HG02798 (cell line): ENCODE data around the gene UBXN7.
"Not testable (repeated sequence)": the region's sequence is repeated elsewhere in the genome, so short reads cannot be mapped to it uniquely, and the experiment has no call there.

Experiments used
- ATAC-seq: cut with Tn5 transposase; IDR thresholded peaks from one replicate; pipeline ENCODE4 v1.9.1; 2021; ENCODE audit warnings: mild to moderate bottlenecking; ENCODE audit not compliant: unreplicated experiment, poor library complexity

The UBXN7 gene

GRCh38 chr3:196432137-196432879, at the start of gene UBXN7:
TSS of gene UBXN7 (minus strand) at chr3:196432427. CDS start at chr3:196432399, 28 bp downstream.
- peak; percentile 90 for ATAC-seq

- ATAC-seq = no peak
These were observed 45.5 kb upstream of the UBXN7 start for GRCh38 chr3:196477678-196478077.

- ATAC-seq = no peak
These were observed 40.1 kb upstream of the UBXN7 start for GRCh38 chr3:196472286-196472685.

GRCh38 chr3:196471551-196471950, 39.3 kb upstream of the UBXN7 start:
- no peak for ATAC-seq

GRCh38 chr3:196470182-196470581, 38.0 kb upstream of the UBXN7 start:
- ATAC-seq = not testable (repeated sequence)

GRCh38 chr3:196463804-196464203, 31.6 kb upstream of the UBXN7 start:
- no peak for ATAC-seq

GRCh38 chr3:196463478-196463756, 31.2 kb upstream of the UBXN7 start:
- ATAC-seq = no peak

GRCh38 chr3:196462680-196463477, 30.7 kb upstream of the UBXN7 start:
- ATAC-seq = not testable (repeated sequence)

- no peak for ATAC-seq
These were observed 25.8 kb upstream of the UBXN7 start for GRCh38 chr3:196458063-196458462.

- not testable (repeated sequence) for ATAC-seq
These were observed 25.2 kb upstream of the UBXN7 start for GRCh38 chr3:196457470-196457869.

GRCh38 chr3:196454935-196455334, 22.7 kb upstream of the UBXN7 start:
- no peak for ATAC-seq

GRCh38 chr3:196445391-196445790, 13.2 kb upstream of the UBXN7 start:
- not testable (repeated sequence) for ATAC-seq

- ATAC-seq = no peak
These were observed 12.3 kb upstream of the UBXN7 start for GRCh38 chr3:196444500-196444894.

GRCh38 chr3:196440696-196441095, 8.5 kb upstream of the UBXN7 start:
- ATAC-seq = no peak

GRCh38 chr3:196440041-196440537, 7.9 kb upstream of the UBXN7 start:
- ATAC-seq = peak; percentile 53

GRCh38 chr3:196431181-196432136, 768 bp downstream of the UBXN7 start:
- ATAC-seq = peak; percentile 34

GRCh38 chr3:196428041-196428440, 4.2 kb downstream of the UBXN7 start:
- ATAC-seq = no peak

- ATAC-seq = not testable (repeated sequence)
These were observed 7.8 kb downstream of the UBXN7 start for GRCh38 chr3:196424421-196424820.

- no peak for ATAC-seq
These were observed 9.0 kb downstream of the UBXN7 start for GRCh38 chr3:196423044-196423781.

GRCh38 chr3:196421668-196422067, 10.6 kb downstream of the UBXN7 start:
- ATAC-seq = not testable (repeated sequence)
